Endothelial cell of umbilical vein (primary cell): ENCODE measurements around the gene NGEF. TPM values are rescaled to one million over a fixed set of nuclear protein-coding genes. Genes with fewer than 3 reads are reported as not detected.

ENCODE experiments used
- BruUV-seq: library from RNA; stranded (reverse); fragments of 400-500 nt; replicated peaks from 2 replicates; lab custom pipeline; 2021; lab: Mats Ljungman, UMichigan
- CTCF ChIA-PET: fragments of 300-600, 350-600 bp; sonication (Branson Sonifier 250); formaldehyde crosslinking; loops from one replicate; lab custom pipeline; 2021; ENCODE audit warnings: antibody characterized with exemption, inconsistent platforms; lab: Charles Lee
- POLR2A ChIA-PET: fragments of 300-600, 350-600 bp; sonication (Branson Sonifier 250); formaldehyde crosslinking; loops from one replicate; lab custom pipeline; 2021; ENCODE audit warnings: antibody characterized with exemption, inconsistent platforms; lab: Charles Lee
- DNase-seq: peaks from one replicate; pipeline ENCODE4 v3.0.0-alpha.2; 2011; ENCODE audit warnings: low read depth, low spot score
- FAIRE-seq: peaks from 2 replicates; lab custom pipeline; 2011; peaks lifted over from hg19 to GRCh38; lab: Jason Lieb, UNC
- H2AFZ ChIP-seq: 2 replicates; pipeline ENCODE4 v1.6.0; 2012; ENCODE audit warnings: low read depth, low read length, control low read depth, inconsistent platforms
- H3K27ac ChIP-seq: 2 replicates; pipeline ENCODE4 v1.5.1; 2011; ENCODE audit warnings: low read depth, mild to moderate bottlenecking, control low read depth, low read length, moderate library complexity; ENCODE audit not compliant: insufficient read depth
- H3K27me3 ChIP-seq, 2 experiments: 2 replicates each; pipeline versions ENCODE4 v1.6.0 to v1.6.1; 2011; ENCODE audit warnings: low read length in 2 of 2, mixed read lengths in 1 of 2; ENCODE audit not compliant: control insufficient read depth in 2 of 2, insufficient read depth in 2 of 2
- H3K36me3 ChIP-seq, 2 experiments: 2 replicates in 1 of 2; 3 replicates in 1 of 2; pipeline ENCODE4 v1.5.1; 2011; ENCODE audit warnings: low read length in 2 of 2, mild to moderate bottlenecking in 1 of 2, moderate library complexity in 1 of 2; ENCODE audit not compliant: control insufficient read depth in 2 of 2, insufficient read depth in 2 of 2; ENCODE audit errors: extremely low read depth in 1 of 2
- H3K4me1 ChIP-seq: 3 replicates; pipeline ENCODE4 v1.5.1; 2011; ENCODE audit warnings: mild to moderate bottlenecking, low read length; ENCODE audit not compliant: control insufficient read depth, insufficient read depth; ENCODE audit errors: extremely low read depth
- H3K4me2 ChIP-seq: 2 replicates; pipeline ENCODE4 v1.6.1; 2011; ENCODE audit warnings: low read length, control low read depth, mixed read lengths; ENCODE audit not compliant: insufficient read depth
- H3K4me3 ChIP-seq, 3 experiments: fragments of 200-600 bp in 1 of 3; sonication (generic), shearing (Covaris generic) in 1 of 3; replicated peaks in 1 of 3; 2 replicates each; pipeline ENCODE4 v1.5.1; 2011 to 2016; ENCODE audit warnings: control low read depth in 3 of 3, low read length in 3 of 3, mild to moderate bottlenecking in 2 of 3, inconsistent platforms in 1 of 3, low read depth in 1 of 3, moderate library complexity in 1 of 3; ENCODE audit not compliant: insufficient read depth in 1 of 3
- H3K79me2 ChIP-seq: 2 replicates; pipeline ENCODE4 v1.6.0; 2012; ENCODE audit warnings: low read length, inconsistent platforms; ENCODE audit not compliant: control insufficient read depth, insufficient read depth
- H3K9ac ChIP-seq: replicated peaks from 2 replicates; pipeline ENCODE3; 2011; ENCODE audit warnings: low read length, control low read depth; ENCODE audit not compliant: insufficient read depth; ENCODE audit errors: extremely low read depth
- H3K9me1 ChIP-seq: replicated peaks from 3 replicates; pipeline ENCODE4 v1.6.0; 2011; ENCODE audit warnings: mild to moderate bottlenecking, low read length; ENCODE audit not compliant: control insufficient read depth, insufficient read depth; ENCODE audit errors: extremely low read depth
- H3K9me3 ChIP-seq: replicated peaks from 2 replicates; pipeline ENCODE4 v1.5.1; 2012; ENCODE audit warnings: low read length, inconsistent platforms; ENCODE audit not compliant: control insufficient read depth, insufficient read depth
- H4K20me1 ChIP-seq: replicated peaks from 2 replicates; pipeline ENCODE3; 2011; ENCODE audit warnings: mild to moderate bottlenecking, low read length; ENCODE audit not compliant: control insufficient read depth, insufficient read depth; ENCODE audit errors: extremely low read depth
- CTCF ChIP-seq, 2 donors: IDR thresholded peaks; 1 replicate in 1 of 2; 2 replicates in 1 of 2; pipeline ENCODE4 v1.5.1; 2011; ENCODE audit warnings: low read length in 2 of 2, mild to moderate bottlenecking in 2 of 2, moderate library complexity in 2 of 2, control low read depth in 1 of 2, inconsistent platforms in 1 of 2, low read depth in 1 of 2; ENCODE audit not compliant: insufficient read depth in 1 of 2; ENCODE audit errors: extremely low read depth in 1 of 2
- EZH2 ChIP-seq: IDR thresholded peaks from 2 replicates; pipeline ENCODE4 v1.6.1; 2012; ENCODE audit warnings: borderline replicate concordance, low read depth, mild to moderate bottlenecking, moderate library complexity, low read length, inconsistent platforms; ENCODE audit not compliant: severe bottlenecking
- FOS ChIP-seq: IDR thresholded peaks from 2 replicates; pipeline ENCODE4 v1.6.1; 2011; ENCODE audit warnings: mild to moderate bottlenecking, low read length, moderate library complexity, borderline replicate concordance; ENCODE audit not compliant: insufficient read depth
- GATA2 ChIP-seq: IDR thresholded peaks from 2 replicates; pipeline ENCODE4 v1.7.0; 2011; ENCODE audit warnings: low read depth, mild to moderate bottlenecking, moderate library complexity, mixed read lengths, low read length; ENCODE audit not compliant: insufficient read length, insufficient read depth
- JUN ChIP-seq: IDR thresholded peaks from 2 replicates; pipeline ENCODE4 v1.6.1; 2011; ENCODE audit warnings: borderline replicate concordance, low read depth; ENCODE audit not compliant: insufficient read length, insufficient read depth
- MAX ChIP-seq: IDR thresholded peaks from 2 replicates; pipeline ENCODE4 v1.6.1; 2011; ENCODE audit not compliant: insufficient read depth, insufficient read length
- MYC ChIP-seq: IDR thresholded peaks from one replicate; pipeline ENCODE4 v1.6.1; 2011; ENCODE audit warnings: mild to moderate bottlenecking, low read depth, low read length
- POLR2A ChIP-seq: IDR thresholded peaks from 2 replicates; pipeline ENCODE4 v1.6.1; 2012; ENCODE audit warnings: low read depth, mild to moderate bottlenecking, control low read depth, low read length
- POLR2AphosphoS5 ChIP-seq: IDR thresholded peaks from 2 replicates; pipeline ENCODE4 v1.6.1; 2012; ENCODE audit warnings: low read depth, mild to moderate bottlenecking, control low read depth, low read length, moderate library complexity; ENCODE audit not compliant: insufficient read depth
- dilution Hi-C: fragments of 300-500 bp; cut with MboI; formaldehyde crosslinking; loops from one replicate; pipeline ENCODE4 v1.15.0; 2019; ENCODE audit warnings: low sequenced_read_pairs; ENCODE audit not compliant: extremely low pct_ligation_motif_present
- intact Hi-C: fragments of 100-400 bp; cut with micrococcal nuclease; formaldehyde crosslinking; loops from one replicate; pipeline ENCODE4 v1.10.0; 2022
- polyA plus RNA-seq, 4 experiments: library from polyadenylated mRNA; depleted of rRNA in 3 of 4; stranded (reverse) in 3 of 4; unstranded in 1 of 4; fragments of >200 nt; gene quantifications; 2 replicates each; pipeline versions ENCODE4 v1.2.1 to v1.2.3, GENCODE V29; 2011 to 2012; ENCODE audit warnings: missing spikeins in 1 of 4
- total RNA-seq: library from RNA; stranded (reverse); gene quantifications from 2 replicates; pipeline ENCODE4 v1.2.3, GENCODE V29; 2021

Gene NGEF
- total and polyA plus RNA-seq, 2 donors (not counting 3 experiments of a cell fraction or from before 2014, with no cell fraction given) = 0.22 to 0.41 TPM

DNA sequence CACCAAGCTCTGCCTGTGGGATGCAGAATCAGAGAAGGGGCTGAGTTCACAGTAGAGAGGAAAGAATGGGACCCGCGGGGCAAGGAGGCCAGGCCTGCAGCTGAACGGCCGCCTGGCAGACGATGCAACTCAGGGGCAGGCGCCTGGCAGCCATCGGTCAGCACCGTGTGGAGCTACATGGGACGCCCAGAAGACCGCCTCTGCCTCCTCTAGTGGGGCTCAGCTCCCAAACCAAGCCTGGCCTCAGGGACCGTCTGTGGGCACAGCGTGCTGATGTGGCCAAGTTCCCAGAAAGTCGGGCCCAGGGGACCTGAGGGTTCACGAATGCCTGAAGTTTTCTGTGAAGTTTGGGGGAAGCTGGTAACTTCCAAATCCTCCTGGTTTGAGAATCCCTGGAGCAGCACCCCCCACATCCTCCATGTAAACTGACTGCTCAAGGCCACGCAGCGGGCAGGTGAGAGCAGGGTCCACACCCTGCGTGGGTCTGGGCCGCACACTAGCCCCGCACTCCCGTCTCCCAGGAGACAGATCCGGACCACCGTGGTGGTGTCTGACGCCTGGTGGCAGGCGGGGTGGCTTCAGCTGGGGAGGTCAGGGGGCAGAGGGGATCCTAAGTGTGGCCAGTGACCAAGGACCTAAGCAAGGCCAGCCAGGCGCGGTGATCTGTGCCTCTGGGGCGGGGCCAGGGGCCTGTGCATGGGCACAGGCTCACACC, 128.3 kb downstream of the NGEF start:
- intact Hi-C loops (loop anchor here (10.0 kb wide), 1 partner anchor 170 kb away; no protein-coding TSS in a partner anchor), dilution Hi-C loops (no loop called here)
- DNase-seq = no peak
- Histone ChIP-seq H3K27me3 (no peaks in the 10 kb centered on the region), H4K20me1 (no peaks in the 10 kb centered on the region), H3K79me2 (no peaks in the 10 kb centered on the region), H3K4me2 (no peak overlapping the region), H3K27ac (no peak overlapping the region), H3K9ac (no peak overlapping the region), H3K9me3 (no peaks in the 10 kb centered on the region), H3K4me3 (no peak overlapping the region), H3K9me1 (no peaks in the 10 kb centered on the region), H2AFZ (no peak overlapping the region), H3K36me3 (no peaks in the 10 kb centered on the region), H3K4me1 (no peaks in the 10 kb centered on the region)
- POLR2A ChIA-PET = no interaction called here
- no TSS peak for BruUV-seq
- FAIRE-seq = no peak
- TF ChIP-seq GATA2 = no peak
- TF ChIP-seq FOS = no peak
- no peak for TF ChIP-seq CTCF (IDR thresholded peaks at IDR 0.05; ENCODE audit: extremely low read depth in 1 of 2, insufficient read depth in 1 of 2, low read depth in 1 of 2, low read length in 2 of 2)
- TF ChIP-seq MAX = no peak
- TF ChIP-seq JUN = no peak
- no peak for TF ChIP-seq POLR2AphosphoS5
- TF ChIP-seq EZH2 = no peak
- no peak for TF ChIP-seq MYC
- TF ChIP-seq POLR2A = no peak
- CTCF ChIA-PET = interaction anchor here (0.8 kb wide), 1 partner anchor 176 kb away, joined by 3 read pairs; no protein-coding TSS in a partner anchor
